ENCODE results near the gene C19orf25. TPM values are rescaled to one million over a fixed set of nuclear protein-coding genes. Genes with fewer than 3 reads are reported as not detected.
A peak's percentile ranks its signal among the peaks of the same experiment; 100 is the strongest.

C19orf25 gene
- polyA plus RNA-seq, 1 donor from 2014 or later = 80.2 TPM

GRCh38 chr19:1503089-1503924, 24.3 kb upstream of the C19orf25 start:
- Histone ChIP-seq H3F3A (ENCODE audit: insufficient read depth, low read length, poor library complexity, severe bottlenecking) (no peaks in the 10 kb centered on the region), H3K79me2 (replicated peaks; ENCODE audit: insufficient read depth, low read length) (no peaks in the 10 kb centered on the region), H3K27ac (ENCODE audit: low read length) (no peak overlapping the region), H4K20me1 (ENCODE audit: insufficient read depth) (no peaks in the 10 kb centered on the region), H3K9me2 (ENCODE audit: insufficient read depth, low read length) (no peaks in the 10 kb centered on the region), H3K9ac (ENCODE audit: low read length) (peak overlapping the region; percentile 16), H3K9me3 (ENCODE audit: low read length) (no peaks in the 10 kb centered on the region), H3K27me3 (ENCODE audit: insufficient read depth, low read depth, low read length) (peaks cover 5% of the 10 kb centered on the region), H3K4me3 (ENCODE audit: low read length) (no peak overlapping the region), H2AFZ (ENCODE audit: low read depth, low read length) (no peak overlapping the region), H3K36me3 (ENCODE audit: insufficient read depth, low read length) (no peaks in the 10 kb centered on the region), H3K4me2 (ENCODE audit: low read length) (no peak overlapping the region)
- TF ChIP-seq EZH2 (IDR thresholded peaks at IDR 0.05; ENCODE audit: borderline replicate concordance, insufficient read depth, low read length, poor library complexity, severe bottlenecking) = no peak
- TF ChIP-seq, protein P1, sequence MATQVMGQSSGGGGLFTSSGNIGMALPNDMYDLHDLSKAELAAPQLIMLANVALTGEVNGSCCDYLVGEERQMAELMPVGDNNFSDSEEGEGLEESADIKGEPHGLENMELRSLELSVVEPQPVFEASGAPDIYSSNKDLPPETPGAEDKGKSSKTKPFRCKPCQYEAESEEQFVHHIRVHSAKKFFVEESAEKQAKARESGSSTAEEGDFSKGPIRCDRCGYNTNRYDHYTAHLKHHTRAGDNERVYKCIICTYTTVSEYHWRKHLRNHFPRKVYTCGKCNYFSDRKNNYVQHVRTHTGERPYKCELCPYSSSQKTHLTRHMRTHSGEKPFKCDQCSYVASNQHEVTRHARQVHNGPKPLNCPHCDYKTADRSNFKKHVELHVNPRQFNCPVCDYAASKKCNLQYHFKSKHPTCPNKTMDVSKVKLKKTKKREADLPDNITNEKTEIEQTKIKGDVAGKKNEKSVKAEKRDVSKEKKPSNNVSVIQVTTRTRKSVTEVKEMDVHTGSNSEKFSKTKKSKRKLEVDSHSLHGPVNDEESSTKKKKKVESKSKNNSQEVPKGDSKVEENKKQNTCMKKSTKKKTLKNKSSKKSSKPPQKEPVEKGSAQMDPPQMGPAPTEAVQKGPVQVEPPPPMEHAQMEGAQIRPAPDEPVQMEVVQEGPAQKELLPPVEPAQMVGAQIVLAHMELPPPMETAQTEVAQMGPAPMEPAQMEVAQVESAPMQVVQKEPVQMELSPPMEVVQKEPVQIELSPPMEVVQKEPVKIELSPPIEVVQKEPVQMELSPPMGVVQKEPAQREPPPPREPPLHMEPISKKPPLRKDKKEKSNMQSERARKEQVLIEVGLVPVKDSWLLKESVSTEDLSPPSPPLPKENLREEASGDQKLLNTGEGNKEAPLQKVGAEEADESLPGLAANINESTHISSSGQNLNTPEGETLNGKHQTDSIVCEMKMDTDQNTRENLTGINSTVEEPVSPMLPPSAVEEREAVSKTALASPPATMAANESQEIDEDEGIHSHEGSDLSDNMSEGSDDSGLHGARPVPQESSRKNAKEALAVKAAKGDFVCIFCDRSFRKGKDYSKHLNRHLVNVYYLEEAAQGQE (IDR thresholded peaks at IDR 0.05; ENCODE audit: borderline replicate concordance) = no peak
- peak; percentile 36 for TF ChIP-seq RAD21 (conservative IDR thresholded peaks at IDR 0.05)
- no peak for TF ChIP-seq MXI1 (conservative IDR thresholded peaks at IDR 0.05; ENCODE audit: poor library complexity, severe bottlenecking)
- no peak for TF ChIP-seq EP300 (conservative IDR thresholded peaks at IDR 0.05; ENCODE audit: poor library complexity, severe bottlenecking)
- TF ChIP-seq, protein P2, sequence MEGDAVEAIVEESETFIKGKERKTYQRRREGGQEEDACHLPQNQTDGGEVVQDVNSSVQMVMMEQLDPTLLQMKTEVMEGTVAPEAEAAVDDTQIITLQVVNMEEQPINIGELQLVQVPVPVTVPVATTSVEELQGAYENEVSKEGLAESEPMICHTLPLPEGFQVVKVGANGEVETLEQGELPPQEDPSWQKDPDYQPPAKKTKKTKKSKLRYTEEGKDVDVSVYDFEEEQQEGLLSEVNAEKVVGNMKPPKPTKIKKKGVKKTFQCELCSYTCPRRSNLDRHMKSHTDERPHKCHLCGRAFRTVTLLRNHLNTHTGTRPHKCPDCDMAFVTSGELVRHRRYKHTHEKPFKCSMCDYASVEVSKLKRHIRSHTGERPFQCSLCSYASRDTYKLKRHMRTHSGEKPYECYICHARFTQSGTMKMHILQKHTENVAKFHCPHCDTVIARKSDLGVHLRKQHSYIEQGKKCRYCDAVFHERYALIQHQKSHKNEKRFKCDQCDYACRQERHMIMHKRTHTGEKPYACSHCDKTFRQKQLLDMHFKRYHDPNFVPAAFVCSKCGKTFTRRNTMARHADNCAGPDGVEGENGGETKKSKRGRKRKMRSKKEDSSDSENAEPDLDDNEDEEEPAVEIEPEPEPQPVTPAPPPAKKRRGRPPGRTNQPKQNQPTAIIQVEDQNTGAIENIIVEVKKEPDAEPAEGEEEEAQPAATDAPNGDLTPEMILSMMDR (IDR thresholded peaks at IDR 0.05; ENCODE audit: poor library complexity, severe bottlenecking) = peak; percentile 70
- no peak for TF ChIP-seq TAF1 (IDR thresholded peaks at IDR 0.05; ENCODE audit: low read depth)
- peak; percentile 51 for TF ChIP-seq SMC3 (conservative IDR thresholded peaks at IDR 0.05; ENCODE audit: poor library complexity)
- no peak for TF ChIP-seq POLR2AphosphoS5 (IDR thresholded peaks at IDR 0.05)

GRCh38 chr19:1502433-1503088, 23.5 kb upstream of the C19orf25 start:
- no peak overlapping the region for H3K4me3 ChIP-seq (ENCODE audit: low read length)
- H3K27ac ChIP-seq (ENCODE audit: low read length) = no peak overlapping the region
- H3K9ac ChIP-seq (ENCODE audit: low read length) = no peak overlapping the region
- no peaks in the 10 kb centered on the region for H3K9me3 ChIP-seq (ENCODE audit: low read length)
- no peaks in the 10 kb centered on the region for H3F3A ChIP-seq (ENCODE audit: insufficient read depth, low read length, poor library complexity, severe bottlenecking)
- H2AFZ ChIP-seq (ENCODE audit: low read depth, low read length) = no peak overlapping the region
- no peaks in the 10 kb centered on the region for H3K9me2 ChIP-seq (ENCODE audit: insufficient read depth, low read length)
- H3K27me3 ChIP-seq (ENCODE audit: insufficient read depth, low read depth, low read length) = peaks cover 5% of the 10 kb centered on the region
- TF ChIP-seq TAF1 (IDR thresholded peaks at IDR 0.05; ENCODE audit: low read depth) = no peak
- no peaks in the 10 kb centered on the region for H3K36me3 ChIP-seq (ENCODE audit: insufficient read depth, low read length)
- H4K20me1 ChIP-seq (ENCODE audit: insufficient read depth) = no peaks in the 10 kb centered on the region
- no peaks in the 10 kb centered on the region for H3K79me2 ChIP-seq (replicated peaks; ENCODE audit: insufficient read depth, low read length)
- H3K4me2 ChIP-seq (ENCODE audit: low read length) = no peak overlapping the region
